ENCODE measurements around the gene CBX5.

CBX5 gene

DNA sequence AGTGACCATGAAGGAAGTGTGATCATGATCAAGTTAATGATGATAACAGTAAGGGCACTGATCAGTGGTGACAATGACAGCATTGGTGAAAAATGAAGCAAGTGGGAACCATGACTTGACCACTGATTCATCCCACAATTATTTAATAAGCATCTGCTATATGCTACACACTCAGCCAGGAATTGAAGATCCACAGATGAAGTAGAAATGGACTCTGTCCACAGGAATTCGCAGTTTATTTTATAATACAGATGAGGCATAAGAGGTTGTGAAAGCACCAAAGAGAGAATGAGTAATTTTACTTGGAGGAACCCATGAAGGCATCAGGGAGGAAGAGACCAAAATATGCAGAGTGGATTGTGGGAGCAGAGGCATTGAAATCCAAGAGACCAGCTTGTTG, 57.3 kb downstream of the CBX5 start:
- no peak for DNase-seq

DNA sequence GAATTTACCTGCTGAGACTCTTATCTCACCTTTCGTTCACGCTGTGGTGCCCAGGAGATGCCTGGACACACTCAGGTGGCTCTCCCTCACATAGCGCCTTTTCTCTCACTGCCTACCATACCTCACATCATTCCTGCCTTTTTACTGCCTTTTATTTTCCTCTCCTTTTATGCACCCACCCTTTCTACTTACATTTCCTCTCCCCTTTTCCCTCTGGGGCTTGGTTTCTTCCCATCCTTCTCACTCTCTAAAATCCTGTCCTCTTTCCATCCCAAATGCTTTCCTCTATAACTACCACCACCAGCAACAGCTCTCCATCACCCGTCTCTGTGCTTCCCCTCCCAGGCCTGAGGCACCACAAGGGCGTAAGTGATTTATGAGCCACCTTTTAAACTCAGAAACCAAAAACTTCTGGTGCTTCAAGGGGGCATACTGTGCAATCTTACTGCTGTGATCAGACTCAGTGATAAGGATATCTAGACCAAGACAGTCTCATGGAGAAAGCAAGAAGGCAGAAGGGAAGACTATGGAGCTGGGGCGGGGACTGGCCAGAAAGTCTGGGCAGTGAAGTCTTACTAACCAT, 58.4 kb downstream of the CBX5 start:
- no peak for DNase-seq

- DNase-seq: no peak
These were observed 59.4 kb downstream of the CBX5 start for GRCh38 chr12:54220567-54220966.

DNA sequence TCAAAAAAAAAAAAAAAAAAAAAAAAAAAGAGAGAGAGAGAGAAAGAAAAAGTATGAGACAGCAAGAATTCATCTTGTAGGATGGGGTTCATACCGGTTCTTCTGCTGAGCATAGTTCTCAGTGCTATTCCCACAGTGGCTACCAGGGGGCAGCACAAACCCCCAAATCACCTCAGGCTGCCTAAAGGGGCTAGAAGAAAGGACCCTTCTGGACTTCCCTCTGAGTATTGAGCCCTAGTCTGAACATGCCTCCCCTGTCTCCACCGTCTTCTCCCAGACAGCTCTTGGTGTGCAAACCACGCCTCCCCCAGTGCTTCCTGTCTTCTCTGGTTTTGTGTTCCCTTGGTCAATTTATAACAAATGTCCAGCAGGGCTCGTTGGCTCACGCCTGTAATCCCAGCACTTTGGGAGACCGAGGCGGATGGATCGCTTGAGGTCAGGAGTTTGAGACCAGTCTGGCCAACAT, 59.8 kb downstream of the CBX5 start:
- peak; percentile 68 for DNase-seq

DNA sequence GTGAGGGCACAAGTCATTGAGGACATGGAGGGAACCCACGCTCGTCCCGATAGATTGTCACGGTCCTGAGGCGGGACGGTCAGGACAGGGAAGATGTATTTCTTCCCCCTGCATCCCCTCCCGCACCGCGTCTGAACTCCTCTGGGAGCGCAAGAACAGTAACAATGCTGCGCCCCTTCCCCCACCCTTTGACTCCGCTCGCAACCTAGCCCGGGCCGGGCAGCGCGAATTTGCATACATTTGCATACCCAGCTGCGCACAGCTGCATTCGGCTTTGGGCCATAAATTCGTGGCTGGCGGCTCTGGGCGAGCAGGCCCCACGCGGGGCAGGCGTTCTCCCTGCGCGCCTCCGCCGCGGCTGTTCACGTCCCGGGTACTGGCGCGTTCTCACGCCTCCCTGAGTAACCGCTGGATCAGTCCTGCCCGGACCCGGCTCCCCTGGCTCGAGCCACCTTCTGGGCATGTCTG, 62.1 kb downstream of the CBX5 start:
- no peak for DNase-seq

GRCh38 chr12:54216797-54217661, 62.9 kb downstream of the CBX5 start:
- peak; percentile 68 for DNase-seq

DNA sequence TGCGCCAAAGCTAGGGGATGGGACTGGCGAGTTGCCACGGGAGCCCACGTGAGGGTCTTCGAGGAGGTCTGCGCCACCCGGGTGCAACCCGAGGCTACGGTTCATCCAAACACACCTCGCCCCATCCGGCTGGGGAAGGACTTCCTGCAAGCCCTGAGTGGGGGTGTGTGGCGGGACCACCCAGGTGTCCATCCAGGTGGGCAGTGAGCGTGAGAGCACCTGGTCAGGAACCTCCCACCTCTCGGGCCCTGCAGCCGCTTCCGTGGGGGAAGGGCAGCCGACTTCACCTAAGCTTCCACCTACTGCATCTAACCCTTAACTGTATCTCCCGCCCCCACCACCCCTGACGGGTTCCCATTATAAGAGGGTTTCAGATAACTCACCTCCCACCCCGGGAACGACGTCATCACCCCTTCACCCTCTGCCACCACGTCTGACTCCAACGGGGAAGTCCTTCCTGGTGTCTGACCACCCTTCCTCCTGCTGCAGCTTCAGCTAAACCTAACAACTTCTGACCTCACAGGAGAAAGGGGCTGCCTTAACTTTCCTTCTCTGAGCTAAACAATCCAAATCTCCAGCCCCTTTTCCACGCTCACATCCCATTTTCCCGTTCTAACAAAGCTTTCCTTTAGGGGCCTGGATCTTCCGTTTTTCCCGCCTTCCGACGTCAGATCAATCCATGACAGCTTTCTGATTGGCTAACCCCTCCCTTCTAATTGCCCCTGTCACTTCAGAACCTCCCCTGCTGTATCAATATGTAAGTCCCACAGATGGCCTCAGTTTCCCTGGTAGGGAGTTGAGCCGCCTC, 63.7 kb downstream of the CBX5 start:
- peak; percentile 29 for DNase-seq

- peak; percentile 88 for DNase-seq
These were observed 65.1 kb downstream of the CBX5 start for GRCh38 chr12:54214553-54215406.

GRCh38 chr12:54213079-54213478, 66.8 kb downstream of the CBX5 start:
- DNase-seq: no peak

DNA sequence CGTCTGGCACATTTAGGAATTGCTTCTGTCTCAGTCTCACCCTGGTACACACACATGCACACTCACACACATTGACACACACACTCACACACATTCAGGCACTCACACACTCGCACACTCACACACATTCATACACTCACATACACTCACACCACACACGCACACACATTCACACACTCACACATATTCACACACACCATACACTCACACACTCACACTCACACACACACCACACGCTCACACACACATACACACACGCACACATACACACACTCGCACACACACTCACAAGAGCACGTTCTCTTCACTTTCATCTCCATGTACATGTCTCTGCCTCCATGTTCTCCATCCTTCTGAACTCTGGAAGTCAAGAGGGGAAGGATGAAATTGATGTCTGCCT, 68.0 kb downstream of the CBX5 start:
- DNase-seq: no peak

- no peak for DNase-seq
These were observed 69.5 kb downstream of the CBX5 start for GRCh38 chr12:54210400-54210790.

- no peak for DNase-seq
These were observed 71.3 kb downstream of the CBX5 start for GRCh38 chr12:54208591-54208990.

DNA sequence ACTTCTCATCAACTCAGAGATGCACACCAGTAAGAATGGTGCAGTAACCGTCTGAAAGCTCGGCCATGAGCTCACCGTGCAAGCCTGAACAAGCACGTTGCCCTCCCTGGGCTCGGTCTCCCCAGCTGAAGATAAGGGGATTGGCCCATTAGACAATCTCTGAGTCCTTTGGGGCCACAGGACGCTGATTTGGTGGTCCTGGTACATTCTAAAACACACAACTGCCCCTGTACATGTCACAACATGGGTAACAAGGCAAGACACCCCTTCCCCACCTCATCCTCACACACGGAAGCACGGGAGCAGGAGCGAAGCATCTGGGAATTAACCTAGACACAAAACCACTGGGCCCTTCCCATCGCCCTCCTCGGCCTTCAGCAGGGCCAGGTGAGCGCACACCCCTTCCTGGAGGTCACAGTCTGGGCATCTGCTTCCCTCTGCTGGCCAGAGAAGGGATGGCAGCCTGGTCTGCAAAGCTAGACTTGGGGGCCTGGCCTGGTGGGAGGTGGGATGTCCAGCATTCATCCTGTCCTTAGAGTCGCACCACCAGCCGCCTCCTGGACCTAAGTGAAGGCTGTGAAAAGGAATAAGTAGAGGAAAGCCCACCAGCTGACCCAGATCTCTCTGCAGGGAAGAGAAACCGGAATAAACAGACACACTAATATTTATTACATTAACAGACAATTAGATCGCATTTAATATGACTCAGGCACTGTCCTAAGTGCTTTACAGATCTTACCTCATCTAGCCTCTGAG, 72.2 kb downstream of the CBX5 start:
- peak; percentile 81 for DNase-seq

GRCh38 chr12:54206791-54207190, 73.1 kb downstream of the CBX5 start:
- no peak for DNase-seq

DNA sequence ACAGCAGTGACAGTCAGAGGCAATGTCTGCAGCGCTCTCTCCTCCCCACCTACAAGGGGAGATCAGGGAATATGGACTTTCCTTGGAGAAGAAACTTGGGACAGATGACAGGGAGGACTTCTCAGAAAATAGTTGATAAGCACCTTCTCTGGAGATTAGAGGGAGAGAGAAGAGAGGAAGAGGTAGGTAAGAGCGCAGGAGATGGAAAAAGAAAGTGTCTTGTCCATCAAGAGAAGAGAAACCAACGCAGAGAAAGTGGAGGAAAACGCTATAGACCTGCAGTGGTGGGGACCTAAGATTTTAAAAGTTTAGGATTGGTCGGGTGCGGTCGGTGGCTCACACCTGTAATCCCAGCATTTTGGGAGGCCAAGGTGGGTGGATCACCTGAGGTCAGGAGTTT, 75.6 kb downstream of the CBX5 start:
- no peak for DNase-seq

DNA sequence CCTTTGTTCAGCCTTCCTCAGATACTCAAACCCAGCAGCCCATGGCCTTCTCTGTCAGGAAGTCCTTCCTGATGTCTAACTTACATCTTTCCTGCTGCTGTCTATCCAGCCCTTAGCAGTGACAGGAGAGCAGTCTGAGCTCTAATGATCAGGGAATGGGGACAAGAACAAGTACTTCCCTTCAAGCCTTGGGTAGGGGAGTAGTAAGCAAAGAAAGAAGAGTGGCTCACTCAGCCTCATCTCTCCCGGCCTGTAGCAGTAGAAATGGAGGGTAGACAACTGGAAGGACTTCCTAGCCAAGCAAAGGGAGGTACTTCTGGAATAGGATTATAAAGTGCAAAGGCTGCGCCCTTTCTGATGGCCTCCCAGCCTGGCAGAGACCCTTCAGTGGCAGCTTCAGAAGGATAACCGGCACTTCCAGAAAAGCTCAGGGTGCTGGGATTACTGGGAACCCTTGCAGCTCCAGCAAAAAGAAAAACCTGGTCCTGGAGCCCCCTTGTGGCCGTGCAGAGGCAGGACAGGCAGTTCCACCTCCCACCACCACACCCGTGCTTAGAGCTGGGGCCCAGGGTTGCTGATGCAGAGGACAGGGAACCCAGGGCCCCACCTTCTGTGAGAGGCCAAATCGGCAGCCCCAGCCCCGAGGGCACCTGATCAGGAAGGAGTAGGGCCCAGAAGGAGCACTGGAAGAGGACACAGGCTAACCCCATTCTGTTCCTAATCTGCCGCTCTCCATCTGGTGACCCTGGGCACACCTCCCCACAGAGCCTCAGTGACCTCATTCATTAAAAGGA, 78.7 kb downstream of the CBX5 start:
- peak; percentile 66 for DNase-seq

- DNase-seq: no peak
These were observed 79.5 kb downstream of the CBX5 start for GRCh38 chr12:54200412-54200811.

GRCh38 chr12:54199917-54200316, 80.0 kb downstream of the CBX5 start:
- no peak for DNase-seq

DNA sequence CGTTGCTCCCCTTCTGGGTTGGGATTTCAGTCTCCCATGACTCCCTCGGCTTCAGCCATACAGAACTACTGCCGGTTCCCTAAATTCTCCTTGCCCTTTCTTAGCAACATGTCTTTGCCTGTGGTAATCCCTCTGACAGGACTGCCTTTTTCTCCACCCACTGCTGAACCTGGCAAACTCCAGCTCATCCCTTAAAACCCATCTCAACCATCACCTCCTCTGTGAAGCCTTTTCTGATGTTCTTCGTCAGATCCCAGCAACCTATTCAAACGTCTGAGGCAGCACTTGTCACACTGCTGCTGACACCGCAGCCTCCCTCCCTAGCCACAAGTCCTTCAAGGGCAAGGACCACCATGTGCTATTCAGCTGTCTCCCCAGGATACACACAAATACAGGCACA, 80.9 kb downstream of the CBX5 start:
- no peak for DNase-seq

DNA sequence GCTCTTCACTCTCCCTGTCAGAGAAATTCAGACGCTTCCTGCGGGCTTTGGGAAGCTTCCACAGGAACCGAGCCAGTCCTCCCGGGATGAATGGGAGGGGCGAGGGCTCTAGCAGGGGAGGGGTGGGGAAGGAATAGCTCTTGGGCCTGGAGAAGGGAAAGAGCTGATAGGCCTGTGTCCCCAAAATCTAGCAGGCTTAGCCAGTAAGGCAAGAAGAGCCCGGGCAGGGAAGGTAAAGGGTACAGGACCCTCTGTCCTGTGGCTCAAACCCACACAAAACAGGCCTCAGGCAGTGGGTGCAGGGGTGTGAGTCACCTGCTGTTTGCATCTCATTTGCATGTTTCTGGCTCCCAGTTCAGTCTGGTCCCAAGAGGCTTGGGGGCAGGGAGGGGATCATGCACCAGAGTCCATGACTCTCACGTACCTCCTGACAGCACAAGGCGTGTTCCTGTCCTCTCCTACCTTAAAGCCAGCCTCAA, 82.5 kb downstream of the CBX5 start:
- no peak for DNase-seq

DNA sequence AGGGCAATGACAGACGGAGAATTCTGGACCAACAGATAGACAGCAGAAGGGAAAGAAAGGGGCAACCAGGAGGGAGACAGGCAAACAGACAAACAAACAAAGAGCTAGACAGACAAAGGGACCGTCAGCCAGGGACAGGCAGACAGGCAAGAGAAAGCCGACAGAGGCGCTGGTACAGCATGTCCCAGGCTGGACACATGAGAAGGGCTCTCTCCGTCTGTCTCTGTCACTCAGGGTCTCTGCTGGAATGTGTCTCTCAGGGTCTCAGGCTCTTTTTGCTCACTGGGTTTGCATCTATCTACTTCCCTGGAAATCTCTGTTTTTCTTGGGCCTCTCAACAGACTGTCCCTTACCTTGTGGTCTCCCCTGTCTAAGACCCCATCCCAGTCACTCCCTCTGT, 82.9 kb downstream of the CBX5 start:
- no peak for DNase-seq
